IMR-90 (cell line): Measurements from ENCODE around the gene CDKAL1.

Experiments used
- BHLHE40 ChIP-seq: fragments of 150-350 bp; IDR thresholded peaks from 2 replicates; pipeline ENCODE4 v1.6.1; 2016; ENCODE audit warnings: mild to moderate bottlenecking, low read depth, low read length
- CEBPB ChIP-seq: IDR thresholded peaks from 2 replicates; pipeline ENCODE4 v1.6.1; 2012; ENCODE audit warnings: low read depth, low read length, improper control_type of control experiment
- FOS ChIP-seq: fragments of 150-350 bp; IDR thresholded peaks from 2 replicates; pipeline ENCODE4 v1.6.1; 2016; ENCODE audit warnings: low read depth, low read length
- MAFK ChIP-seq: IDR thresholded peaks from 2 replicates; pipeline ENCODE4 v1.6.1; 2012; ENCODE audit warnings: low read depth, low read length, improper control_type of control experiment
- POLR2A ChIP-seq: IDR thresholded peaks from 2 replicates; pipeline ENCODE4 v1.6.1; 2012; ENCODE audit warnings: mild to moderate bottlenecking, low read depth, low read length
- RCOR1 ChIP-seq: IDR thresholded peaks from 2 replicates; pipeline ENCODE4 v1.6.1; 2012; ENCODE audit warnings: mild to moderate bottlenecking, low read length, improper control_type of control experiment; ENCODE audit not compliant: insufficient replicate concordance
- SMC3 ChIP-seq: fragments of 150-350 bp; IDR thresholded peaks from 2 replicates; pipeline ENCODE4 v1.6.1; 2016; ENCODE audit warnings: low read depth, mild to moderate bottlenecking, antibody characterized with exemption, low read length, moderate library complexity
- USF2 ChIP-seq: fragments of 150-350 bp; IDR thresholded peaks from 2 replicates; pipeline ENCODE4 v1.6.1; 2017; ENCODE audit warnings: mild to moderate bottlenecking, antibody characterized with exemption, low read length, low read depth
- TF ChIP-seq, protein P1 (sequence below): conservative IDR thresholded peaks from 2 replicates; pipeline ENCODE4 v1.5.1; 2012; ENCODE audit warnings: mild to moderate bottlenecking, low read depth, low read length, improper control_type of control experiment

DNA sequence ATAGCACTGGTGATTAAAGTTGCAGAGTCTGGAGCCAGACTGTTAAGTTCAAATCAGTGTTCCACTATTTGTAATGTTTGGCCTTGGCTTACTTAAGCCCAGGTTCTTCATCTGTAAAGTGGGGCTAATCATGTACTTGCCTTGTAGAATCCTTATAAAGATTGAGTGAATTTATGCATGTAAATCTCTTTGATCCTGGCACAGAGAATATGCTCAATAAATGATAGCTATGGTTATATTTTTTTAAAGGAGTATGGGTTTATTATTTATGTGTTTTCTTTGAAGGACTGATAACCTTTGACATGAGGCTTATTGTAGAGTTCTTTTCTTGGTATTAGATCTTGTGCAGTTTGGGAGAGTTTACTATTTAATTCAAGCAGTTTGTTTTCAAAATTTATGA is 89.5 kb downstream of the CDKAL1 start:
- TF ChIP-seq, protein P1, sequence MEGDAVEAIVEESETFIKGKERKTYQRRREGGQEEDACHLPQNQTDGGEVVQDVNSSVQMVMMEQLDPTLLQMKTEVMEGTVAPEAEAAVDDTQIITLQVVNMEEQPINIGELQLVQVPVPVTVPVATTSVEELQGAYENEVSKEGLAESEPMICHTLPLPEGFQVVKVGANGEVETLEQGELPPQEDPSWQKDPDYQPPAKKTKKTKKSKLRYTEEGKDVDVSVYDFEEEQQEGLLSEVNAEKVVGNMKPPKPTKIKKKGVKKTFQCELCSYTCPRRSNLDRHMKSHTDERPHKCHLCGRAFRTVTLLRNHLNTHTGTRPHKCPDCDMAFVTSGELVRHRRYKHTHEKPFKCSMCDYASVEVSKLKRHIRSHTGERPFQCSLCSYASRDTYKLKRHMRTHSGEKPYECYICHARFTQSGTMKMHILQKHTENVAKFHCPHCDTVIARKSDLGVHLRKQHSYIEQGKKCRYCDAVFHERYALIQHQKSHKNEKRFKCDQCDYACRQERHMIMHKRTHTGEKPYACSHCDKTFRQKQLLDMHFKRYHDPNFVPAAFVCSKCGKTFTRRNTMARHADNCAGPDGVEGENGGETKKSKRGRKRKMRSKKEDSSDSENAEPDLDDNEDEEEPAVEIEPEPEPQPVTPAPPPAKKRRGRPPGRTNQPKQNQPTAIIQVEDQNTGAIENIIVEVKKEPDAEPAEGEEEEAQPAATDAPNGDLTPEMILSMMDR: no peak
- TF ChIP-seq FOS (no peak), SMC3 (no peak), USF2 (no peak), RCOR1 (no peak), MAFK (no peak), BHLHE40 (no peak), POLR2A (no peak), CEBPB (no peak)
